CD8-positive, alpha-beta memory T cell (primary cell): ENCODE measurements around the gene KCTD16. TPM values are rescaled to one million over a fixed set of nuclear protein-coding genes. Genes with fewer than 3 reads are reported as not detected.

ENCODE experiments used
- CTCF ChIA-PET: fragments of 350-600 bp; sonication (Branson Sonifier 250); formaldehyde crosslinking; loops from one replicate; lab custom pipeline; 2021; ENCODE audit warnings: antibody characterized with exemption; lab: Charles Lee
- POLR2A ChIA-PET: fragments of 350-600 bp; sonication (Branson Sonifier 250); formaldehyde crosslinking; loops from one replicate; lab custom pipeline; 2021; ENCODE audit warnings: antibody characterized with exemption; lab: Charles Lee
- DNase-seq, 5 donors: peaks; one replicate each; pipeline versions ENCODE4 v3.0.0 to v3.0.0-alpha.2; 2020 to 2022; ENCODE audit warnings: mixed read lengths in 1 of 5
- H3K27ac ChIP-seq: one replicate; pipeline ENCODE4 v1.7.0; 2013; ENCODE audit warnings: low read depth, mild to moderate bottlenecking, low read length, moderate library complexity
- H3K27me3 ChIP-seq: 2 replicates; pipeline ENCODE4 v1.7.0; 2013; ENCODE audit warnings: low read length, mild to moderate bottlenecking; ENCODE audit not compliant: insufficient read depth, poor library complexity, severe bottlenecking
- H3K36me3 ChIP-seq: 2 replicates; pipeline ENCODE4 v1.7.0; 2013; ENCODE audit warnings: mild to moderate bottlenecking, low read length, moderate library complexity; ENCODE audit not compliant: insufficient read depth
- H3K4me1 ChIP-seq: 2 replicates; pipeline ENCODE4 v1.7.0; 2013; ENCODE audit warnings: mild to moderate bottlenecking, low read length, moderate library complexity; ENCODE audit not compliant: insufficient read depth
- H3K4me3 ChIP-seq: 2 replicates; pipeline ENCODE4 v1.7.0; 2013; ENCODE audit warnings: mild to moderate bottlenecking, low read length
- H3K9me3 ChIP-seq: 2 replicates; pipeline ENCODE4 v1.7.0; 2013; ENCODE audit warnings: mild to moderate bottlenecking, low read length
- H3K27ac Mint-ChIP-seq, 8 donors: one replicate each; pipeline ENCODE4 v1.8.0; 2020 to 2021; ENCODE audit warnings: mixed read lengths in 8 of 8, mild to moderate bottlenecking in 6 of 8, inconsistent platforms in 3 of 8, moderate library complexity in 3 of 8
- H3K27me3 Mint-ChIP-seq, 2 donors: one replicate each; pipeline ENCODE4 v1.8.0; 2020 to 2021; ENCODE audit warnings: mixed read lengths in 2 of 2, mild to moderate bottlenecking in 1 of 2, moderate library complexity in 1 of 2
- H3K36me3 Mint-ChIP-seq, 3 donors: one replicate each; pipeline ENCODE4 v1.8.0; 2020 to 2021; ENCODE audit warnings: mixed read lengths in 3 of 3, inconsistent platforms in 1 of 3, mild to moderate bottlenecking in 1 of 3
- H3K4me1 Mint-ChIP-seq, 3 donors: one replicate each; pipeline ENCODE4 v1.8.0; 2020 to 2021; ENCODE audit warnings: mixed read lengths in 3 of 3, inconsistent platforms in 1 of 3, mild to moderate bottlenecking in 1 of 3
- H3K4me3 Mint-ChIP-seq, 7 donors: one replicate each; pipeline ENCODE4 v1.8.0; 2020 to 2021; ENCODE audit warnings: mixed read lengths in 7 of 7, mild to moderate bottlenecking in 6 of 7, moderate library complexity in 4 of 7, inconsistent platforms in 2 of 7
- H3K9me3 Mint-ChIP-seq, 5 donors: one replicate each; pipeline ENCODE4 v1.8.0; 2020 to 2022; ENCODE audit warnings: mixed read lengths in 5 of 5, mild to moderate bottlenecking in 3 of 5, moderate library complexity in 2 of 5, inconsistent platforms in 1 of 5
- polyA plus RNA-seq: library from polyadenylated mRNA; unstranded; fragments of 300-500 nt; fragmentation: Illumina TruSeq; gene quantifications from one replicate; pipeline ENCODE4 v1.2.3, GENCODE V29; 2021
- total RNA-seq, 2 experiments: library from RNA; stranded (reverse); gene quantifications; one replicate each; pipeline ENCODE4 v1.2.3, GENCODE V29; 2021

KCTD16 gene
- total and polyA plus RNA-seq, 3 experiments from 2014 or later = 0.01 to 0.09 (median 0.02) TPM

GRCh38 chr5:144422018-144422727 lies 251.5 kb downstream of the KCTD16 start:
- no peaks in the 10 kb centered on the region for H3K36me3 Mint-ChIP-seq
- no peak for DNase-seq
- Histone ChIP-seq H3K36me3 (no peaks in the 10 kb centered on the region), H3K27ac (no peak overlapping the region), H3K4me3 (no peak overlapping the region), H3K4me1 (no peaks in the 10 kb centered on the region), H3K9me3 (no peaks in the 10 kb centered on the region), H3K27me3 (no peaks in the 10 kb centered on the region)
- peaks cover 0 to 8% (median 3%) of the 10 kb centered on the region in 5 donors for H3K9me3 Mint-ChIP-seq
- ChIA-PET CTCF (no interaction called here), POLR2A (no interaction called here)
- H3K4me1 Mint-ChIP-seq = no peaks in the 10 kb centered on the region
- no peak overlapping the region for H3K4me3 Mint-ChIP-seq
- H3K27me3 Mint-ChIP-seq = no peaks in the 10 kb centered on the region
- H3K27ac Mint-ChIP-seq = no peak overlapping the region

DNA sequence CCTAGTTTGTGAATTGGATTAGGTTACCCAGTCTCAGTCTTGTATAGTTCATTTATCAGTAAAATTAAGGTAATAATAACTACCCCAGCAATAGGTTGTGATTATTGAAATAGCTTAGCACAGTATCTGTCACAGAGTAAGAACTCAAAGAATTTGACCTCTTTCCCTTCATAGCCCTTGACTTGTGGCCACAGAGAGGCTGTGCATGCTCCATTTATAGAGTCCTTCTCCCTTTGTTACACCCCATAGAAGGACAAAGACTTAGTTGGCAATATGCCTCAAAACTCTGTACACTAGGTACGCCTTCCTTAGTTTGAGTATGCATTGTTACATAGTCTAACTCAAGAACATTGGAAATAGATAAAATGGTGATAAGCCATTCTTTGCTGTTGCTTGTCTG lies 257.2 kb downstream of the KCTD16 start:
- Histone ChIP-seq H3K4me1 (no peaks in the 10 kb centered on the region), H3K4me3 (no peak overlapping the region), H3K9me3 (no peaks in the 10 kb centered on the region), H3K27me3 (no peaks in the 10 kb centered on the region), H3K36me3 (no peaks in the 10 kb centered on the region), H3K27ac (no peak overlapping the region)
- H3K9me3 Mint-ChIP-seq = peaks cover 0 to 5% (median 2%) of the 10 kb centered on the region in 5 donors
- no peak for DNase-seq
- no peak overlapping the region for H3K4me3 Mint-ChIP-seq
- H3K36me3 Mint-ChIP-seq = no peaks in the 10 kb centered on the region
- no peak overlapping the region for H3K27ac Mint-ChIP-seq
- no peaks in the 10 kb centered on the region for H3K4me1 Mint-ChIP-seq
- ChIA-PET CTCF (no interaction called here), POLR2A (no interaction called here)
- H3K27me3 Mint-ChIP-seq = no peaks in the 10 kb centered on the region

DNA sequence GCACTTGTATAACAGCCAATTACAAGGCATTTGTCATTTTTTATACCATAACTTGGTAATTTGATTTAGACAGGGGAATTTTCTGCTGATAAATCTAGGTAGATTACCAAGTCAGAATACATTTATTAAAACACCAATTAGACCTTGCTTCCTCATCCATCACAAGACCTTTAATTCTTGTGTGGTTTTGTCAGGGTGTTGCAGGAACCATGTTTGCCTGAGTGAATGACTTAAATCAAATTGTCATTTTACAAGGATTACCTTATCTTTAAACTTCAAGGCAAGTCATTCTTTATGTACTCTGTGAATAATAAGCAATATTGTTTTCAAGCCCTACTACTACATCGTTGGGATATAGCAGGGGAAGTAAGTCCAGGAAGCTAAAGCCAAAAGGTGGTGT lies 257.7 kb downstream of the KCTD16 start:
- H3K4me1 Mint-ChIP-seq = no peaks in the 10 kb centered on the region
- H3K9me3 Mint-ChIP-seq = peaks cover 0 to 5% (median 2%) of the 10 kb centered on the region in 5 donors
- H3K27ac Mint-ChIP-seq = no peak overlapping the region
- no peaks in the 10 kb centered on the region for H3K36me3 Mint-ChIP-seq
- DNase-seq = no peak
- CTCF ChIA-PET = no interaction called here
- Histone ChIP-seq H3K27me3 (no peaks in the 10 kb centered on the region), H3K4me1 (no peaks in the 10 kb centered on the region), H3K9me3 (no peaks in the 10 kb centered on the region), H3K27ac (no peak overlapping the region), H3K36me3 (no peaks in the 10 kb centered on the region), H3K4me3 (no peak overlapping the region)
- H3K27me3 Mint-ChIP-seq = no peaks in the 10 kb centered on the region
- POLR2A ChIA-PET = no interaction called here
- no peak overlapping the region for H3K4me3 Mint-ChIP-seq

DNA sequence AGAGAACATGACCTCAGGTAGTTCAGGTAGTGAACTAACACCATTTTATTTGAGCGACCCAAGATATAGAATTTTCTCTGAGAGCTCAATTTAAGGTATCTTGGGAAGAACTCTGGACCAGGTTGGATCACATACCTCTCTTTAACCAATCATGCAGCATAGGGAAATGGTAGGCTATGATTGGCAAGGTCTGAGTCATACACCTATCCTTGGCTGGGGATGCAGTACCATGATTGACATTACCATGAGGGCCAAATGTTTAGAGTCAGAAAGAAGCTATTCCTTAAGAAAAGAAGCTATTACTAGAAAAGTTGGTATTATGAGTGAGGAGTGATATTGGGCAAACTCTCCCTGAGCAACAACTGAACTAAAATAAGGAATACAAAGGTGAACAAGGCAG lies 258.7 kb downstream of the KCTD16 start:
- Histone ChIP-seq H3K27me3 (no peaks in the 10 kb centered on the region), H3K4me1 (no peaks in the 10 kb centered on the region), H3K9me3 (no peaks in the 10 kb centered on the region), H3K36me3 (no peaks in the 10 kb centered on the region), H3K27ac (no peak overlapping the region), H3K4me3 (no peak overlapping the region)
- Mint-ChIP-seq H3K36me3 (no peaks in the 10 kb centered on the region), H3K4me1 (no peaks in the 10 kb centered on the region), H3K9me3 (peaks cover 0 to 5% (median 2%) of the 10 kb centered on the region in 5 donors), H3K4me3 (no peak overlapping the region), H3K27me3 (no peaks in the 10 kb centered on the region), H3K27ac (no peak overlapping the region)
- ChIA-PET CTCF (no interaction called here), POLR2A (no interaction called here)
- DNase-seq = no peak

GRCh38 chr5:144429905-144430304 lies 259.2 kb downstream of the KCTD16 start:
- H3K9me3 ChIP-seq = no peaks in the 10 kb centered on the region
- Mint-ChIP-seq H3K27me3 (no peaks in the 10 kb centered on the region), H3K4me1 (no peaks in the 10 kb centered on the region), H3K36me3 (no peaks in the 10 kb centered on the region), H3K9me3 (peaks cover 0 to 5% (median 2%) of the 10 kb centered on the region in 5 donors), H3K27ac (no peak overlapping the region), H3K4me3 (no peak overlapping the region)
- H3K4me1 ChIP-seq = no peaks in the 10 kb centered on the region
- no peak for DNase-seq
- ChIA-PET CTCF (no interaction called here), POLR2A (no interaction called here)
- no peaks in the 10 kb centered on the region for H3K36me3 ChIP-seq
- no peak overlapping the region for H3K4me3 ChIP-seq
- H3K27ac ChIP-seq = no peak overlapping the region
- no peaks in the 10 kb centered on the region for H3K27me3 ChIP-seq

- Histone ChIP-seq H3K27ac (no peak overlapping the region), H3K4me1 (no peaks in the 10 kb centered on the region), H3K9me3 (no peaks in the 10 kb centered on the region), H3K36me3 (no peaks in the 10 kb centered on the region), H3K27me3 (no peaks in the 10 kb centered on the region), H3K4me3 (no peak overlapping the region)
- Mint-ChIP-seq H3K4me3 (no peak overlapping the region), H3K27me3 (no peaks in the 10 kb centered on the region), H3K36me3 (no peaks in the 10 kb centered on the region), H3K9me3 (peaks cover 0 to 9% (median 2%) of the 10 kb centered on the region in 5 donors), H3K4me1 (no peaks in the 10 kb centered on the region), H3K27ac (no peak overlapping the region)
- POLR2A ChIA-PET = no interaction called here
- CTCF ChIA-PET = no interaction called here
- no peak for DNase-seq
Observed at GRCh38 chr5:144433140-144433822, 262.6 kb downstream of the KCTD16 start.

DNA sequence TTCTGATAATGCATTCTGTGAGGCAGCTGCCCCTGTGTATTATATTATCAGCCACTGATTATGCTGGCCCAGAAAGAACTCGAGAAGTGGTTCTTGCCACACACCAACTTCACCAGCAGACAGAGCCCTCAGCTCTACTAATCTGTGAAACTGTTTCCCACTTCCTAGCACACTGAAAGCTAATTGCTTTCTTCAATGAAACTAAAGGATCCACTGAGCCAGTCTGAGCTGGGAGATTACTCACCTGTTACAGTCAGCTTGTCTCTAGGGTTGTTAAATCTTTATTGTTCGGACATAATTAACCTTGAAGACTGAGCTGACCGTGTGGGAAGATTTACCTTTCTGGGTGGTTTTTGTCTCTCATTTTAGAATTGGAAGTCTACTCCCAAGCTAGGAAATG lies 263.2 kb downstream of the KCTD16 start:
- Histone ChIP-seq H3K4me1 (no peaks in the 10 kb centered on the region), H3K9me3 (no peaks in the 10 kb centered on the region), H3K4me3 (no peak overlapping the region), H3K27me3 (no peaks in the 10 kb centered on the region), H3K36me3 (no peaks in the 10 kb centered on the region), H3K27ac (no peak overlapping the region)
- H3K9me3 Mint-ChIP-seq = peaks cover 0 to 9% (median 4%) of the 10 kb centered on the region in 5 donors
- H3K4me1 Mint-ChIP-seq = no peaks in the 10 kb centered on the region
- peak overlapping the region in 1 of 8 donors; percentile 10 for H3K27ac Mint-ChIP-seq
- CTCF ChIA-PET = no interaction called here
- POLR2A ChIA-PET = no interaction called here
- DNase-seq = no peak
- H3K4me3 Mint-ChIP-seq = no peak overlapping the region
- no peaks in the 10 kb centered on the region for H3K36me3 Mint-ChIP-seq
- no peaks in the 10 kb centered on the region for H3K27me3 Mint-ChIP-seq

- H3K27me3 ChIP-seq = no peaks in the 10 kb centered on the region
- no peaks in the 10 kb centered on the region for H3K4me1 ChIP-seq
- POLR2A ChIA-PET = no interaction called here
- H3K4me3 Mint-ChIP-seq = no peak overlapping the region
- H3K9me3 Mint-ChIP-seq = peaks cover 3 to 9% (median 6%) of the 10 kb centered on the region in 5 donors
- H3K27ac ChIP-seq = no peak overlapping the region
- H3K36me3 ChIP-seq = no peaks in the 10 kb centered on the region
- H3K9me3 ChIP-seq = no peaks in the 10 kb centered on the region
- CTCF ChIA-PET = no interaction called here
- no peaks in the 10 kb centered on the region for H3K27me3 Mint-ChIP-seq
- H3K27ac Mint-ChIP-seq = no peak overlapping the region
- H3K4me3 ChIP-seq = no peak overlapping the region
- no peaks in the 10 kb centered on the region for H3K36me3 Mint-ChIP-seq
- H3K4me1 Mint-ChIP-seq = no peaks in the 10 kb centered on the region
- DNase-seq = no peak
Observed at GRCh38 chr5:144436007-144436406, 265.3 kb downstream of the KCTD16 start.
